NCI-H510A (cell line): Measurements from ENCODE around the gene PHLPP2.

Source experiments
- DNase-seq: peaks from one replicate; lab custom pipeline; 2025; lab: John Stamatoyannopoulos, UW

Gene PHLPP2

DNA sequence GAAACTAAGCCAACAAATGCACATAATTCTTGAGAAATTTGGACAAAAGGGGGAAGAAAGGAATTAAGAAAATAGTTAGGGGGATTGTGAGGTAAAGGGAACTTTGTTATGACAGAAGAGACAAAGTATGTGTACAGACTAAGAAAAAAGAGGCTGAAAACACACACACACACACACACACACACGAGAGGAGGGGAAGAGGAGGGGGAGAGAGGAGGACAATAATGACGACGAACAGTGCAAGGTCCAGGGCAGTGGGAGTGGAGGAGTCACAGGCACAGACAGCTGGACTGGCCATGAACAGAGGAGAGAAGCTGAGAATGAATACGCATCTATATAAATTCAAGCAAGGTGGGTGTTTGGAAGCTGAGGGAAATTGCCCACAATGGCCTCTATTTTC lies 54.0 kb downstream of the PHLPP2 start:
- DNase-seq = no peak

DNA sequence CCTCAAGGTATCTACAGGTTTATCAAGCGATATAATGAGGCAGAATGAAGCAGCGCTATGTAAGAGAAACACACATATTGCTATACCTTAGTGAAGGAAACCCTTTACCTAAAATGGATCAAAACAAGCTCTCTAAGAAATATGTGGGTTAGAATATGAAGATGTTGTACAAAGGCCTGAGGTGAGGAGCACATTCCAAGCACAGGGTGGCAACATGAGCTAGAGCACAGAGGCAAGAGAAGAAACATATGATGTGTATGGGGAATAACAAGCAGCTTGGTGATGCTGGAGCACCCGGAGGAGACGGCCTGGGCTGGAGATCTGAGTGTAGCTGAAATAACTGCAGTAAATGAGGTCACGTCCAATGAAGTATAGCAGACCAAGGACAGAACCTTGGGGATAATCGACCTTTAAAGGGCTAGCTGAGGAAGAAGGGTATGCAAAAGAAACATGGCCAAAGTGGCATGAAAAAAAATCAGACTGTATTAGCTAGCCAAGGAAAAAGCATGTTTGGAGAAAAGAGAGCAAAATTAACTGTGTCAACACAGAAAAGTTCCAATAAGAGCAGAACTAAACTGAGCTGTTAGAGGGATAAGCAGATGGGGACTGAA lies 54.5 kb downstream of the PHLPP2 start:
- DNase-seq = no peak

DNA sequence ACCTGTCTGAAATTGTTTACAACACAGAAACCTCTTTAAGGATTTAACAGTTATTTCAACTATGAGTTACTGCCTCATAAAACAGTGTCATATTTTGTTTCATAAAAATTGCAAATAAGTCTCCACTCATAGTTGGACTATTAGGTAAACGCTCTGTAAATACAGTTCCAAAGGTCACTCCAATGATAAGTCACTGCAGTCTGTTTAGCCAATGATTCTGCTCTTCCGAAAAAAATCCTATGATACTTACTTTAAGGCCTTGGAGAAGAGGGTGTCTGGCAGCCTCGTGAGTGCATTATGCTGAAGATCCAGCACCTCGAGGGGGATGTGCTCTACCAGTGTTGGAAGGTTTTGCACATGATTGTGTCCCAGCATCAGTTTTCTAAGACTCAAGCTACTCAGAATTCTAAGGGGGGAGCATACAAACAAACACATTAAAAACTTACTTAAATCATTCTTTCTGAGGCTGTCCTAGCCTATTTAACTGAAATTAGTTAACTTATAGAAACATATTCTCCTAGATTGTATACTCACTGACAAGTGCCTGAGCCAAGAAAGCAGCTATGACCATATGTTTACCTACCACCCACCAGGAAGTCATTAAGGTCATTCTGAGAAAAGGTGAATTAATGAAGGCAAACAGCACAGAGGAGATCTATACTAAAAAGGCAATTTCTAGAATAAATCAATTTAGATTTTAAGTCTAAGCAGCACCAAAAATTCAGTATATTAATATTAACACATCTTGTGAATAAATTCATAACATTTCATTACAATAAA lies 57.4 kb downstream of the PHLPP2 start:
- no peak for DNase-seq

DNA sequence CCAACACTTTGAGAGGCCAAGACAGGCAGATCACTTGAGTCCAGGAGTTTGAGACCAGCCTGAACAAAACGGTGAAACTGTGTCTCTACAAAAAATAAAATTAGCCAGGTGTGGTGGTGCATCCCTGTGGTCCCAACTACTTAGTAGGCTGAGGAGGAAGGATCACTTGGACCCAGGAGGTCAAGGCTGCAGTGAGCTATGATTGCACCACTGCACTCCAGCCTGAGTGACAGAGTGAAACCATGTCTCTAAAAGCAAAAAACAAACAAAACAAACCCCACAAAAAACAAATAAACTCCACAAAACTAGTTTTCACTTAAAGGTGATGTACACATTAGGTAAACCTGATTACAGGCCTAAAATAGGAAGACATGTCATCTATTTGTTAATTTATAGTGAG lies 58.2 kb downstream of the PHLPP2 start:
- no peak for DNase-seq

DNA sequence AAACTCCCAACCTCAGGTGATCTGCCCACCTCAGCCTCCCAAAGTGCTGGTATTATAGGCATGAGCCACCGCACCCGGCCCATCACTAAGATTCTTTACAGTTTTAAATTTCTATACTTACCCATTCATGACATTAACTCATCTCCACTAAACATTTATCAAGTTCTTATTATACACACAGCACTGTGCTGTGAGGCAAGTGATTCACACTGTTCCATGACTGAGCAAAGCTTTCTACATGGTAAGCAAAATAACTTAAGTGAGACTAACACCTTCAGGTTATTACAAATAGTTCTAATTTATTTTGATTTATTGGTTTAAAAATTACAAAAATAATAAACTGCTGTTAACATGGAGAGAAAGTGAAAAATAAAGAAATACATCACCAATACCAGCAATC lies 65.0 kb downstream of the PHLPP2 start:
- no peak for DNase-seq

DNA sequence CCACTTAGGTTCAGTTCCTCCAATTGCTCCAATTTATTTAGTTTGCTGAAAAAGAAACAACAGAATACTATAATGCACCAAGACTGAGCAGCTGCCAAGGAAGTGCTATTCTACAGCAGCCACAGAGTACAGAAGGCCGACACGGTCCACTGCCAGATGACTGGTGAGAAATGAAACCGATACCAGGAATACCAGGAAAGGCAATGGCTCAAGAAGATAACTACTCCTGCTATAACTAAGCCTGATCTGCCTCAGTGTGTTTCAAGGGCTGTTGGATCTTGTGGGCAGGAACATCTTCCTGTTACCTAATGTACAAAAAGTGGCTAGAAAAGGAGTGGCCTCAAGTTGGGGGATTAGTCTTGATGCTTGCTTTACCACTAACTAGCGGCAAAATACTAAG lies 65.7 kb downstream of the PHLPP2 start:
- no peak for DNase-seq

DNA sequence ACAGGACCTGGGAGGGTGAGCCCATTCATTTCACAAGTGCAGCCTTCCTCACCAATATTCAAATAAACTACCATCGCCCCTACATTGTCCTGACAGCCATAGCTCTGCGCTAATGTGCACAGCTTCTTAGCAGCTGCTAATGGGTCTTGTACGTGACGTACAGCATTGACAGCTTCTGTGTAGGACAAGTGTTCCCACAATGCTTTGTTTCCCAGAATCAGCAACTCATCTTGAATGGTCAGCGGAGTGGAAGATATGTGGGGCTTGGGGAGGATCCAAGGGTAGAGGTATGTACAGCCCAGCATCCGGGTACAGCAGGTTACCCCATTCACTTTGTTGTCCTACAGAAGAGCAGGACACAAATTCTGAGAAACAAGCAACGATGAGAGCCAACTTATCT lies 74.8 kb downstream of the PHLPP2 start:
- no peak for DNase-seq

DNA sequence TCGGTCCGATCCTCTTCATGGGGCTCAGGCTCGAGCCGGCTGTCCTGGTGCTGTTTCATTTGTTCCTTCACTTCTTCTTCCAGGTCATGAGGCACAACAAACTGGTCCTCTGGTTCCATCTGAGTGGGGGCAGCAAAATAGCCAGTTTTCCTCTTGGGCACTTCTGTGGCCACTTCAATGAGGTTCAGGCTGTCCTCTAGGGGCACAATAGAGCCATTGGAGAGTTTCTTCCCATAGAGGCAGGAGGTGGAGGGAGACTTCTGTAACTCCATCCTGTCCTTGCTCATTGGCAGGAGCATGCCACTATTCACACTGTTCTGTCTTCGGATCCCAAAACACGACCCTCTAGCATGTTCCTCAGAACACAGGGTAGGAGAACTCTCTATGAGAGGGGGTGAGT lies 75.6 kb downstream of the PHLPP2 start:
- DNase-seq = no peak

DNA sequence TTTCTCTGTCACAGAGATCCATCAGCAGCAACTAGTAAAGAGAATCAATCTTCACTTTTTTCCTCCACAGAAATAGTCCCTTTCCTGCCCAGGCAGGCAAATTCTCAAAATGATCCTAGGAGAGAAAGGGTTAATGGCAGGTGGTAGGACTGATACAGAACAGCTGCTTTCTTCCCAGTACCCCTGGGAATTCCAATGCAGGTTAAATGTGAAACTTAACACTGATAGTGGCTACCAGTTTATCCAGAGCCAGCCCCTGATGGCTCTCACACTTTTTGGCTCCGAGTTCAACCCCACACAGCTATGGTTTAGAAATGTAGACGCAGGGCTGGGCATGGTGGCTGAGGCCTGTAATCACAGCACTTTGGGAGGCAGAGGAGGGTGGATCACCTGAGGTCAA lies 76.3 kb downstream of the PHLPP2 start:
- DNase-seq = no peak

DNA sequence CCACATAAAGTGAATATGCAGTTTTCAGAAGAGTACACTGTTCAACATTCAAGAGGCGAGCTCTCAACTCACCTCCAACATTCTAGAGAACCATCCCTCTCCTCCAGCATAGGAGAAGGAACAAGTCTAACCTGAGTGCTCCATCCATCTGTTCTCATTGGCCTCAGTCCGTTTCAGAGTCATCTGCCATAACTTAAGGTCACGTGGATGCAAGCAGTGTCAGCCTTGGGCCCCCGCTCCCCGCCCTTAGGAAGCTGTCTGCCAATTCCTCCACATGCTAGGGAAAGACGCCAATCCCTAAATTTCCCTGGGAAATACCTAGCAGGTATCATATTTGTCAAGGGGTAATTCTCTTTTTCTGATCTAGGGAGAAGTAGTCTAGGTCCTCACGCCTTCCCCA lies 77.1 kb downstream of the PHLPP2 start:
- DNase-seq = no peak

DNA sequence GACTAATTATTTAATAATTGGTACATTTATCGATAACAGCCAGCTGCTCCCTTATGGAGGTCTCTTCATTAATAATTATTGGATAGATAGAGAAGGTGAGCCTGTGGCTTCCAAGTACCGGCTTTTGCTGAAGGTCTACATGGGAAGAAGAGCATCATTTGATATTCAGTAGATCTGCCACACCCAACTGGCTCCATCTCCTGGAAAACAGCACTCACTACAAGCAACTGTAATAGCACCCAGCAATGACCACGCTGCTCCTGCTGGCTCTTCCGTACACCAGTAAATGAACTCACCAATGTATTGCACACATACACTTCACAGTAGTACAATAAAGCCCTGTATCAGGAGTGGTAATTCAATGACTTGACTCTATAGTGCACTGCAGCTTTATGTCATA lies 79.1 kb downstream of the PHLPP2 start:
- DNase-seq = no peak

DNA sequence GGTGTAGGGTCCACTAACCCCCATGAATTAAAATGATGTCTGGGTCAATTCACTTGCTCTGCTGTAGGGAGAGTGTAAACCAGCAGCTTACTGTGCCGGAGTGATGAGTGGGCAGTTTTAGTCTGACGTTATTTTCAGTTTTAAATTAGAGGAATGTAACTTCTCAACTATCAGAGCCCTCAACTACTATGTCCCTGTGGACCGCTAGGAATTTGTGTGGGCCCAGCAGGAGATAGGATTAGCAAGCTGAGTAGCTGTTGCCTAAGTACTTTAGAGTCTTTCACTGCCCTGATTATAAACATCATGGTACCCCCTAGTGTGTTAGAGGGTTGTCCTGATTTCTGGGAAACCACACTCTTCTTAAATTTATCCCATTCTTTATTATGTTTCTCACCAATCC lies 87.1 kb downstream of the PHLPP2 start:
- no peak for DNase-seq

DNA sequence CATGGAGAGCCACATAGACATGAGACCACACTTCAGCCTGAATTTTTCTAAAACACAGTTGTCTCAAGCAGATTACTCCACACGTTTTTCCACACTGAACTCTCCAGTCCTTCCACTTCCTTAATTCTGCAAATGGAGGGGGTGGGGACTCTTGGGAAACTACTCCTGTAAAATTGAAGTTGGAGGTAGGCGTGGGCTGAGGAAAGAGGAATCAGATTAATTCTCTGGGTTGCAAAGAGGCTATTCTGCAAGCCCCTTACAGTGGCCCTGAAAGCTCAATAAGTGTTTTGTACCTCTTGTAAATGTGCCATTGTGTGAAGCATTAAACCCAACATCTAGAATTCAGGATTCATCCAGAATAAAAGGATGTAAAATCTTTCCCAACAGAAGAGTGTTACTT lies 88.9 kb downstream of the PHLPP2 start:
- no peak for DNase-seq

DNA sequence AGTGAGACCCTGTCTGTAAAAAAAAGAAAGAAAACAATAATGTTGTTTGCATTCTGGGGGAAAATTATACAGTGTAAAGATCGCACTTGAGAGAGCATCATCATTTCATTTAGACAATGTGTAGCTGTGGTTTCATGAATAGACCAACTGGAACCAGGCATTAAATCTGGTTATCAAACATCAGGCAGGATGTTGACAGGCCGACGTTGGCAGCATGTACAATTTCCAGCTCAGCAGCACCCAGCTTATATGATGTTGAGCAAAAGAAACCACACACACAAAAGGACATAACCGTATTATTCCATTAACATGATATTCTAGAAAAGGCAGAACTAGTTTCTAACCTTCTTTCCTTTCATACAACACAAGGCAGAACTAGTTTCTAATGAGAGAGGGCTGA lies 92.7 kb downstream of the PHLPP2 start:
- DNase-seq = no peak

DNA sequence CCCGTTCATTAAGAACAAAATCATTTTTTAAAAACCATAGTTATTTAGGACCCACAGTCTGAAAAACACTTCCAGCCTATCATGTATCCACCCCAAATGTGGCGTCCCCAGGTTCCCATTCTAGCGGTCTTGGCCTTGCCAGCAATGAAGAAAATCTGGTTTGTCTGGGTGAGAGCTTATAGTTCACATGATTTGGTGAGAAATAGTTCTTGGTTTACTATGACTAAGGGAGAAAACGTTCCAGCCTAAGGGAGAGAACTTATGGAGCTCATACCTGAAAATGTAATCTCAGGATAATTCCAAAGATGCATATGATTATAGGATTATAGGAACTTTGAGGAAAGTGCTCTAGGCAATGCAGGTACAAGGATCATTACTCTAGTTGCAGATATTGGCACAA lies 93.7 kb downstream of the PHLPP2 start:
- no peak for DNase-seq

DNA sequence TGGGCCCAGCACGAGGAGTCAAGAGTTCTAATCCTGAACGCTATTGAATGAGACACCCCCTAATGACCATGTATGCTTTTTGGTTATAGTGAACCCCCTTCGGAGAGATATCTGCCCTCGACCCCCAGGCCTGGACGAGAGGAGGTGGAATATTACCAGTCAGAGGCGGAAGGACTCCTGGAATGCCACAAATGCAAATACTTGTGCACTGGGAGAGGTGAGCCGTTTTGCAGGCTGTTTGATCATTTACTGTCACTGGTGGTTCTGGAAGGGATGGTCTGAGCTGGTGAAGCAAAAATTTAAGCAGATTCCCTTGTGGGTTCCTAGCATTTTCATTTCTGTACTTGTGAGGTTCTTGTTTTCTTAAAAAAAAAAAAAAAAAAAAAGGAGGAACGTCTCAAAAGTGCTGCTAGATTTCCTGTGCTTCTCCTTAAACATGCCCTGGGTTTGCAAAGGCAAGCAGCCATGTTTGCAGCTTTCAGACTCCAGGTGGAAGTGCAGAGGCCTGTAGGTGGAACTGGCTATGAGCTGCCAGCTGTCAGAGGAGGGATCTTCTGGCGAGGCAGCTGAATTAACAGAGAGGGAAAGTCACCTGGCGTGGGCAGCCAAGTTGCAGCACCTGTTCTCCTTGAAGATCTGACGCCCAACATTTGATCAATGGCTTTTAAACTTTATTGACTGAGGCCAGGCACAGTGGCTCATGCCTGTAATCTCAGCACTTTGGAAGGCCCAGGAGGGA lies 95.1 kb downstream of the PHLPP2 start:
- peak; percentile 41 for DNase-seq

DNA sequence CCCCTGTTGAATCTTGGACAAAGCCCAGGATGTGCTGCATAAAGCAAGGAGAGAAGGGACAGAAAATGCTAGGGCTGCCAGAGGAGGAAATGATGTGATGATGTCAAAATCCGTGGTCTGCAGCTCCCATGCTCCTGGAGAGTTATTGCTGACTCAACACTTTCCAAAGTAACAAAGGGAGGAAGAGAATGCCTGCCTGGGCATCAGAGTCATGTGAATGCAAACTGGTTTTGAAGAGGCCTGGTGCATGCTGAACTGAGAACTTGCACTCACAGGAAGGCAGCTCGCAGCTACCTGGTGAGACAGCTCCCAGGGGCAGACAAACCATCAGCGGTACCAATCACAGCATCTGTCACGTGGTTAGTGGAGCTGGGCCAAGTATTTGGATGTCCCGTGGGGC lies 95.7 kb downstream of the PHLPP2 start:
- peak; percentile 66 for DNase-seq

DNA sequence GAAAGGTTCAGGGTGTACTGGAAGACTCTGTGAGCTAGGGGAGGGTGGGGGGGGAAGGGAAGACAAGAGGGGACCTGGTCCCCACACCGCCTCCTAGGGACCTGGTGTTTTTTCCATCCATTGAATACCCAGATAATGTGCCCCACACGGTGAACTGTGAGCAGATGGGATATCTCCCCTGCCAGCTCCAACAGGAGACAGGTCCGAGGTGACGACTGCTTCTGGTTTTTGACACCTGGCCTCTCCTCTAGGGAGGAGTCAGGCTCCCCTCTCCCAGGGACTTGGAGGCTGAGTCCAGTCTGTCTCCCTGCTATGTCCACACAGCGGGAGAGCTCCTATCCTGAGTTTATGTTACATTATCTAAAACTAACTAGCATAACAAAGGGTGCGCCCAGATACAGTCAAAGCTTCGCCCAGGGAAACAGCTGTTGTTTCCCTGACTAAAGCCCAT lies 96.7 kb downstream of the PHLPP2 start:
- no peak for DNase-seq

DNA sequence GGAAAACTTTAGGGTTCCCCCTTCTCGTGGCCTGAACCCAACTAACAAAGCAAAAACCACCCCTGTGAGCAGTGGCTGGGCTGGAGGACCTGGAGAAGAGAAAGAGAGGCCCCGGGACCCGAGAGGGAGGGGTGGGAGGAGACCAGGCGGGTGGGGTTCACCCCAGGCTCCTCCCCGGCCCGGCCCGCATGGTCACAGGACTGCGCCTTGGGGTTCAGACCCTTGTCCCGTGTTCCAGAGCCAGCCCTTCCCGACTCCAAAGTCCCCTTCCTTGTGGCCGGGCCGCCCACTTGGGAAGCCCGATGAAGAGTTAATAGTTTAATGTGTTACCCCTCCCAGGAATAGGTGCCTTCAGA lies 97.7 kb downstream of the PHLPP2 start:
- peak; percentile 13 for DNase-seq

DNA sequence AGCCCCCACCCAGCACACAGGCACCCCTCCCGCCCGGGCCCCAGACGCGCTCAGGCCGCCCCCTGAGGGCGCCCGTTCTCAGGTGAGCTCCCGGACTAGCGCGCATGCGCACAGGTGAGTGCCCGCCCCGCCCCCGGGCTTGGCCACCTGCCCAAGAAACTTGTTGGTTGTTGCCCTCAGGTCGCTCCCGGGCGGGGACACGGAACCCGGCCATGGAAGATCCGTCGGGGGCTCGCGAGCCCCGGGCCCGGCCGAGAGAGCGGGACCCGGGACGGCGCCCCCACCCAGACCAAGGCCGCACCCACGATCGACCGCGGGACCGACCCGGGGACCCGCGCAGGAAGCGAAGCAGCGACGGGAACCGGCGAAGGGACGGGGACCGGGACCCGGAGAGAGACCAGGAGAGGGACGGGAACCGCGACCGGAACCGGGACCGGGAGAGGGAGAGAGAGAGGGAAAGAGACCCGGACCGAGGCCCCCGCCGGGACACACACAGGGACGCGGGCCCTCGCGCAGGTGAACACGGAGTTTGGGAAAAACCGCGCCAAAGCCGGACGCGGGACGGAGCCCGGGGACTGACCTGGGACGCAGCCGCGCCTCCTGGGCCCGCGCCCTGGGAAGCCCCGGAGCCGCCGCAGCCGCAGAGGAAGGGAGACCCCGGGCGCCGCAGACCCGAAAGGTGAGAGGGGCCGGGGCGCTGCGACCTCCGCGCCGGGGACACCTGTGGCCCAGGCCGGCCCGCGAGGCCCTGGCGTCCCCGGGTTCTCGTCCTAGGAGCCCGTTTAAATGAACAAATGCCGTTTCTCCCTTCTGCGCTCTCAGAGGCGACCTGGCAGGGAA lies 98.3 kb downstream of the PHLPP2 start, which contains the start of gene MARVELD3:
Gene MARVELD3, plus strand, starts transcription at position 167 of the 840 bp plus-strand sequence. Its CDS starts 46 bp downstream, at position 213.
- peak; percentile 70 for DNase-seq

DNA sequence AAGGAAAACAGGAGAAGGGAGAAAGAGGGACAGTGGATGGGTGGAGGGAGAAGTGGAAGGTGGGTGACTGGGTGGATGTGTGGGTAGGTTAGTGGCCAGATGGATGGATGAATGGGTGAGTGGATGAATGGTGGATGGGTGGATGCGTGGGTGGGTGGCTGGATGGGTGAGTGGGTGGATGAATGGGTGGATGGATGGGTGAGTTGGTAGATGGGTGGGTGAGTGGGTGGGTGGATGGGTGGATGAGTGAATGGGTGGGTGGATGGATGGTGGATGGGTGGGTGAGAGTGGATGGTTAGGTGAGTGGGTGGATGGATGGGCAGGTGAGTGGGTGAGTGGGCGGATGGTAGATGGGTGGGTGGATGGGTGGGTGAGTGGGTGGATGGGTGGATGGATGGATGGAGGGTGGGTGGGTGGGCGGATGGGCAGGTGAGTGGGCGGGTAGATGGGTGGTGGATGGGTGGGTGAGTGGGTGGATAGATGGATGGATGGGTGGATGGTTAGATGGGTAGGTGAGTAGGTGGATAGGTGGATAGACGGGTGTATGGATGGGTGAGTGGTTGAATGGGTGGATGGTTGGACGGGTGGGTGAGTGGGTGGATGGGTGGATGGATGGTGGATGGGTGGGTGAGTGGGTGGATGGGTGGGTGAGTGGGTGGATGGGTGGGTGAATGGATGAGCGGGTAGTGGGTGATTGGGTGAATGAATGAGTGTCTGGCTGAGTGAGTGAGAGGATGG lies 99.2 kb downstream of the PHLPP2 start:
- no peak for DNase-seq

DNA sequence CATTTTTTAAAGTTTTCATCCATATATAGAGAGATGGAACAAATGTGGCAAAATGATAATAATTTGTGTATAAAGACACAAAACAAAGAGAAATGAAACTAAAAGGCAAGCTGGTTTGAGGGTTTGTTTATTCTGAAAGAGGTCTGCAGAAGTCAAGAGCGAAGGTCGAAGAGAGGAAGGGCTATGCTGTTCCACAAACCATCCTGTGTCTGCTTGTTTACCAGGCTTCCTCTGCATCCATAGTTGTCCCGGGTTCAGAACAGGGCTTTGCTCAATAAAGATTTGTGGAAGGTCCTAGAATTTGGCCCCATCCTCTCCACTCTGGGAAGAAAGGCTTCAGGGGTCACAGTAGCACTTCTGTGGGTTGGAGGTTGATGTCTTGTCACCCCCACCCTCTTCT lies 100.9 kb downstream of the PHLPP2 start:
- no peak for DNase-seq
